Activated naive CD4-positive, alpha-beta T cell treated with anti-CD3 and anti-CD28 coated beads, Interleukin-2, amount 50 U/mL, for 16 hours (primary cell): Measurements from ENCODE around the gene AHCYL2.
A peak's percentile ranks its signal among the peaks of the same experiment; 100 is the strongest.
"Not testable (repeated sequence)": the region's sequence is repeated elsewhere in the genome, so short reads cannot be mapped to it uniquely, and the experiment has no call there.

ENCODE experiments used
- DNase-seq: peaks from one replicate; pipeline ENCODE4 v3.0.0-alpha.2; 2020

AHCYL2 gene

DNA sequence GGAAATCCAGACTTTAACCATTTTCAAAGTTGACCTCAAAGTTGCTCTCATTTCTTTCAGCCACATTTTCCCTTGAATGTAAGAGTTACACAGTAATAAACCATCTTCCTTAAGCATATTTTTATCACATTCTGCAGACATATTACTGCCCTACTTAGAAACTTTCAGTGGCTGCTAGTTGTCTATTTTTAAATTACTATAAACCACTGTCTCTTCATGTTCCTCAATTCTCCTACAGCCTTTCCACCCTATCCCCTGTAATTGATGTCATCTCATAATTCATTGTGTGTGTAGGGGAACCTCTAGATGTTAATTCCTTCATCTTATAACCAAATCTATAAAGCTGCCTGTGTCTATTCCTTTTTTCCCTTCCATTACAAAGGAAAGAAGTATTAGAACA lies 131.3 kb downstream of the AHCYL2 start:
- DNase-seq: no peak

DNA sequence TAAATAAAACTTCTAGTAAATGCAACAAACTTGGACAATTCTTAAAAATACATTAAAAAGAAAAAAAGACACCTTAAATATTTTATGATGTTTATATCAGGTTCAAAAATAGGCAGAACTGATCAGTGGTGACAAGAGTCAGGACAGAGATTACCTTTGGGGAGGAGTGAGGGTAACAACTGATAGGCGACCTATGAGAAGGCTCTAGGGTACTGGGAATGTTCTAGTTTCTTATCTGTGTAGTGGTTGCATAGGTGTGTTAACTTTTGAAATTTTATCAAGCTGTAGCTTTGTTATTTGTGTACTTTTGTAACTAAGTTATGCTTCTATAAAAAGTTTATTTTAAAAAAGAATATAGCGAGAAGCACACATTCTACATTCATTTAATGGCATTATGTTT lies 134.3 kb downstream of the AHCYL2 start:
- no peak for DNase-seq

DNA sequence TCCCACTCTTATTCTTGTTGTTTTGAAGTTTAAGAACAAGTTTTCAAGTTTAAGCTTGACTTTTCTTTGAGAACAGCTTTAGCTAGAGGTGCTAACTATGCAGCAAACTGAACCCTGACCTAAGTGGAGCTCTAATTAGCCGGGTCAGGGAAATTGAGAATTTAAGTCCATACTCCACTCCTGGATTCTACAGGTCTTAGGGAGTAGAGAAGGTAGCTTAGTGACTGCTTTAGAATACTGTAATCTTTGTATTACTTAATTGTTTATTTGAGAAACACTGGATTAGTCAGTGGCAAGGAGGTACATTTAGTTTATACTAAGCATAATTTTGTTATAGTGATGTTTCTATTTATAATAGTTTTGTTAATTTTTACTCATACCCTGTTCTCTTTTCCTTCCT lies 134.8 kb downstream of the AHCYL2 start:
- no peak for DNase-seq

DNA sequence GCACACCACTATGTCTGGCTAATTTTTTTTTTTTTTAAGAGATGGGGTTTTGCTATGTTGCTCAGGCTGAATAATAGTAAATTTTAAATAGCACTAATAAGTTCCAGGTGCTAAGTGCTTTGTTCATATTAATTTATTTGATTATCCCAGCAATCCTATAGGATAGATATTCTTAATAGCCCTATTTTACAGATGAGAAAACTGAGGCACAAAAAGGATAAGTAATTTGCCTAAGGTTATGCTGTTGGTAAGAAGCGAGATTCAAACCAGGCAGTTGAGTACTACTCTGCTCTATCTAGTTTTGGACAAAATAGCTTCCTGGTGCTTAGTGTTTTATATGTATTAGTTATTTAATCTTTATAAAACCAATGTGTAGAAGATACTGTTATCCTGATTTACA lies 136.9 kb downstream of the AHCYL2 start:
- DNase-seq: no peak

DNA sequence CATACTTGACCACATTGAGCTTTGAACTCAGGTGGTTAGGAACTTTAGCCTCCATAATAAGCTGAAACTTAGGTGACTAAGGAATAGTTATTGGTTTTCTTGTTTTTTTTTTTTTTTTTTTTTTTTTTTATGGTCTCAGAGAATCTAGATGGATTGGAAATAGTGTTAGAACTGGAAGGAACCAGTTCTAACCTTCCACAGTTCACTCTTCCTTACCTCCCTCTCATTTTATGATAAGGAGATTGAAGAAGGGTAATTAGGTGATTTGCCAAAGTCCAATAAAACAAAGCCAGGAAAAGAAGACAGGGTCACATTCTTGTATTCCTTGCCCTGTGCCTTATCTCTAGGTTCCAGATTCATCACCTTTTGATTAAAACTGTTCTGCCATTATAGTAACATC lies 137.7 kb downstream of the AHCYL2 start:
- DNase-seq: no peak

DNA sequence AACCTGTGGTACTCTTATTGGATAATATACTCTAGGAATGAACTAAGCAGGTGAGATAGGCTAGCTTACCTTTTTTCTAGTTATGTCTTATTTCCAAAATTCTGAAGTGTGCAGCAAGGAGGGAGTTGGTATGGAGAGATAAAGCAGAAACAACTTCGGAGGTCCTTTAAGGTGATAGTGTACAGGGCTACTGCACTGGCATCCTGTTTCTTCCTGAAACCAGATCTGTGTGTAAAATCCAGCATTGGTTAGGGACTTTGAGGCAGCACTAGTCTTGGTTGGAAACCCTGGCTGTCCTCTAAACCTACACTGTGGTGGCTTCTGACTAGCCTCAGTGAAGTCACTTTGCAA lies 142.5 kb downstream of the AHCYL2 start:
- no peak for DNase-seq

DNA sequence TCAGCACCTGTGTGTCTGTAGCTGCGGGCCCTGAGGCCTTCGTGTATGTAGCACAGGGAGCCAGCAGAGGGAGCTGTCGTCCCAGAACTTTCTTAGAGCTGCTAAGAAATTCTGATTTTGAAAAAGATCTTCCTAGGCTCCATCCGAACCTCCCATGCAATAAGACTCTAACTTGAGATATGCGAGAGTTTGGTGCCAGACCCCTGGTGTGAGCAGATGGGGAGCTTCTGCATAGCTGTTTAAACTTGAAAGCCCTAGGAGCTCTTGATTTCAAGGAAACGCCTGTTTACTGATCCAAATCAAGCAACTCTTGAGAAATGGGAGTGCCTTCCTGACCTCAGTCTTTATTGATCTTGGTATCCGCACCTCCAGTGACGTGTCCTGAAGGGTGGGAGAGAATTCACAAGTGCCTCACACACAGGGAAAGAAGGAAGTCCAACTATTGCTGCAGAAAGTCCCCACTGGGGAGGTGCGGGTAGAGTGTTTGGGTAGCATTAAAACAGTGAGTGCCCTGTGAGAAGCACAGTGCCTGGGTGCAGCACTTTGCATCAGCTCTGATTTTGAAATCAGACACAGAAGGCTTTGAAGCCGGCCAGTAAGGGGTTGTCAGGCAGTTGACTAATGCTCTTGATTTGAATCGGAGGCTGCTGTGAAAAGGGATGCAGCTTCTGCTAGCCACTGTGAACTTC lies 143.0 kb downstream of the AHCYL2 start:
- DNase-seq: peak; percentile 75

DNA sequence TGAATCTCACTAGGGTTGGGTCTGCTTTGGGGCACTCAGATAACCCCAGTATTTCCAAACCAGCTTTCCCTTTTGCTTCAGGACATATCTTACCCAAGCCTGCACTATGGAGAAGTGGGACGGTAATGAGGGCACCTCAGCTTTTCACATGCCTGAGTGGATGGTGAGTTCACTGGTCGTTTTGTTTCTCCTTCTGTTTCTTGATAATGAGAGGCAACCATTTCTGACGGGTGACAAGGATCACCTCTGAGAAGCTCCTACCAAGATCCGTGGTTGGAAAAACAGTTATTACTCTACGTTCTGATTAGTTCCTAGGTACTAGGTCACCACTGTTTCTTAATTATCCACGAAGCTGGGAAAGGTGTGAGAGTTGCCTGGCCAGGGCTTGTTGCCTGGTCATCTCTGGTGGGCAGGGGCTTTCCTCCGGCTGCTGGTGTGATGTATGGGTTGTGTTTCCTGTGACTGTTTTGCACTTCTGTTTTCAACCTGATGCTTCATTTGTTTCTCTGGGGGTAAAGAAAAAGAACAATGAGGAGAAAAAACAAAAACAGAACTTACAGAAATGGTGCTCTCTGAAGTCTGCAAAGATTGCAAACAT lies 143.7 kb downstream of the AHCYL2 start:
- no peak for DNase-seq

DNA sequence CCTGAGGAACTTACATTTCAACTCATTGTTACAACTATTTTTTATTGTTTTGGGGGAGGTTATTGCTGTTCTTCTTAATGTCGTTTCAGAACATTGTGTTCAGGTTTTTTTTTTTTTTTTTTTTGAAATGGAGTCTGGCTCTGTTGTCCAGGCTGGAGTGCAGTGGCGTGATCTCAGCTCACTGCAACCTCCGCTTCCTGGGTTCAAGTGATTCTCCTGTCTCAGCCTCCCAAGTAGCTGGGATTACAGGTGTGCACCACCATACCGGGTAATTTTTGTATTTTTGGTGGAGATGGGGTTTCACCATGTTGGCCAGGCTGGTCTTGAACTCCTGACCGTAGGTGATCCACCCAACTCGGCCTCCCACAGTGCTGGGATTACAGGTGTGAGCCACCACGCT lies 144.6 kb downstream of the AHCYL2 start:
- not testable (repeated sequence) for DNase-seq

DNA sequence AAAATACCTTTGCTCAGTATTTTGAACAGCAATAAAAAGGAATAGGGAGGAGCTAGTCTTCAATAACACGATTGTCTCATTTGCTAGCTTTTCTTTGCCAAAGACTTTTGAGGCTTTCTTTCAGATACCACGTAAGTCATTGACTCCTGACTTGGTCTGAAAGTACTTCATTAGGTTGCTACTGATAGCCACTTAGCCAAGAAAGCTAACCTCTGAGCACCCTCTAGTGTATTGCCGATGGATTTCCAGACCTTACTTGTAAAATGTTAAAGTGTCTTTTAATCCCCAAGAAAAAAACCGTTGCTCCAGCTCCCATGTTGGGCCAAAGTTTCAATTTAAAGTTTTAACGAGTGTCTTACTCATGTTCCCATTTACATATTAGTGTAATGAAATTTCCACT lies 146.0 kb downstream of the AHCYL2 start:
- no peak for DNase-seq

DNA sequence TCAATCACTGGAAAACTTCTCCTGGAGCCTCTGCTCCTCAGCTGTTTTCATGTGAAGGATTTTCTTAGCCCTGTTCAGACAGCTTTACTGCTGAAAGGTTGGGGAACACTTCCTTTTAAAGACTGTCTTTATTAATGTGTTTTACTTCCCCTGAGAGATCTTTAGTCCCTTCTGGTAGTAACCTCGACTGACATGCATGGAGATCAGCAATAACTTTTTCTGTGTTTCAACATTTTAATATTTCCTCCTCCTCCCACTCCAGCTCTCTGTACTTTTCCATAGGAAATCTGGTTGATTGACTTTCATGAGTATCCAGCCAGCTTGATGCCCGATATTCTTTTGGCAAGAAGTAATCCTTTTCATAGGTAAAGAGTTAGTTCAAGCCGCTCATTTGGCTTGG lies 146.7 kb downstream of the AHCYL2 start:
- DNase-seq: no peak

DNA sequence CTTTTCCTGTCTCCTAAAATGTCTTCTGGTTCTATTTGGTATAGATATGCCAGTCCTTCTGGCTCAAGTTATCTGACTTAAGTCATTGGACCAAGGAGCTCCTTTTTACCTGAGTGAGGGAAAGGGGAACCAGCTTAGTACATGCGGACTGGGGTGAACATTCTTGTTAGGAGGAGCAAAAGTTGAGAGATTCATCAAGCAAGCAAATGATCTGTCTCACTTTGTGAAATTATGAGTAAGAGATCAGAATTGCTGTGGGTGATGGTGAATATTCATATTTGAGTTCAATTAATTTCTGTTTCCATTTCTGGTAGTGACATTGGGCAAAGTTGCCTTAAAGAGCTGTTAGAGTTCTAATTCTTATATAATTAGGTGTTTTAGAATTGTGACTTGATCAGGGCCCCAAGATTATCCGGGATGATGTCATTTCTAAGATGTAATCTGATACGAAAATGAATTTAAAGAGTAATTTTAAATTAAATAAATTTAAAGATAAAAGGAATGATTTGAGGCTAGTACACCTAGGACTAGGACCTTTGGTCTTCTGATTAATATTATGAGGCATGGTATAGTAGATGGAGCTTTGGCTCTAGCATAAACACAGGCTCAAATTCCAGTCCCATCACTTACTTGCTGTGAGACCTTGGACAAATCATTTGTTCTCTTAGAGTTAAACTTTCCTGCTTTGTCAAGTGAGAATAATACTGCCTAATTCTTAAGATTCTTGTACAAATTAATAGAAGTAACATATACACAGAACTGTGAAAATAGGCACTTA lies 149.0 kb downstream of the AHCYL2 start:
- no peak for DNase-seq

DNA sequence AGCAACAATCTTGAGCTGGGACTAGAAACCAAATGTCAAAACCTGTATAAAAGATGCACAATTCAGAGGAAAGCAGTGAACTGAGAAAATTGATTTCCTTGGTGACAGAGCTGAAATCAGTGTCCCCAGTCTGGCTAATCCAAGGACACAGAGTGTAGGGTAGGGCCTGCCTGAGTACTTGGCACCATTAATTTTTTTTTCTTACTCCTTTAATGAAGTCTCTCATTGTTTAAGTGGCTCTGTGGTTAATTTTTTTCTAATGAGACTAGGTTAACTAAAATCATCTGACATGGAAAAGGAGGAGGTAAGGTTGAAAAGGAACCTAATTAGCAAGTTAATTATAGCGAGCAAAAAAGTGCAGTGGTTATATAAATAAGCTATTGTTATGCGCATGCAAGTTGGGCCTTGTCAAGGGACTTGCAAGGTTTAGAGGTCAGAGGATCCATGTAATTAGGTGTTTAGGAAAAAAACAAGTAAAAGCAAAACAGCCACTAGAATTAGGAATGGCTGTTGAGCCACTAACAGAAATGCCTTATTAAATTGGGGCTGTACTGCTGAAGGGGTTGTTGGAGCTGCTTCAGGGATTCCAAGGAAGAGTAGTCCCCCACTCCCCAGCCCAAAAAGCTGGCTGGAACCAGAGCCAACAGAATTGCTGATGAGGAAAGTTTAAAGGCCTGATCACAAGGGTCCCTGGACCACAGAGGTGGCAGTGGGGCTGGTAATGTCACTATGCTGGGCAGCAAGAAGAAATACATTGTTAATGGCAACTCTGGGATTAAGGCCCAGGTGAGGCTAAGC lies 150.5 kb downstream of the AHCYL2 start:
- no peak for DNase-seq

DNA sequence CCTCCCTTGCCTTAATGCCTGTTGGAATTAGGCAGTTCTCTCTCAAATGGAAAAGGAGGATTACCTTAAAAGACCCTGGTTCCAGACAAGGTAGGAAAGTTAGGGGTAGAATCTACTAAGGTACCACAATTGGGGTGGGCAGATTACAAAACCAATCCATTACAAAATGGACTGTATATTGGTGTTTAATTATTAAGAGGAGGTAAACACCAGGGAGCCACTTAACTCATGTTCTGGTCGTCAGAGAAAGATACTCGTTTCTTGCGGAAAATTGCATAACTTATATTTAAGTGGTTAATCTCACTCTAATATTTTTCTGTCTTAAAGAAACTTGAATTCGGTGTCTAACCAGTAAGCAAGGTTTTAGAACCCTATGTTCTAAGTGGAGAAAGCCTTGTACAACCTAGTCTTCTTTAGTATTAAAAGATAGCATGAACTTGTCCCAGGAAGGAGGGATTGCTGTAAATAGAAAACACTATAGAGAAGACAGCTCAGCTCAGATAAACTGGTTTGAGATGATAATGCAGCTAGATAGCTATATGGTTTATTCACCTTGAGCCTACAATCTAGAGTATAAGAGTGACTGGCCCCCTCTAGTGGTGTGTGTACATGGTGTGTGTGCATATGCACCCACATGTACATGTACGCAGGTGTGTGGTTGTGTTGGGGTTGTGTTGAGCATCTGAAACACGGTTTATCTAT lies 151.4 kb downstream of the AHCYL2 start:
- DNase-seq: peak; percentile 53

DNA sequence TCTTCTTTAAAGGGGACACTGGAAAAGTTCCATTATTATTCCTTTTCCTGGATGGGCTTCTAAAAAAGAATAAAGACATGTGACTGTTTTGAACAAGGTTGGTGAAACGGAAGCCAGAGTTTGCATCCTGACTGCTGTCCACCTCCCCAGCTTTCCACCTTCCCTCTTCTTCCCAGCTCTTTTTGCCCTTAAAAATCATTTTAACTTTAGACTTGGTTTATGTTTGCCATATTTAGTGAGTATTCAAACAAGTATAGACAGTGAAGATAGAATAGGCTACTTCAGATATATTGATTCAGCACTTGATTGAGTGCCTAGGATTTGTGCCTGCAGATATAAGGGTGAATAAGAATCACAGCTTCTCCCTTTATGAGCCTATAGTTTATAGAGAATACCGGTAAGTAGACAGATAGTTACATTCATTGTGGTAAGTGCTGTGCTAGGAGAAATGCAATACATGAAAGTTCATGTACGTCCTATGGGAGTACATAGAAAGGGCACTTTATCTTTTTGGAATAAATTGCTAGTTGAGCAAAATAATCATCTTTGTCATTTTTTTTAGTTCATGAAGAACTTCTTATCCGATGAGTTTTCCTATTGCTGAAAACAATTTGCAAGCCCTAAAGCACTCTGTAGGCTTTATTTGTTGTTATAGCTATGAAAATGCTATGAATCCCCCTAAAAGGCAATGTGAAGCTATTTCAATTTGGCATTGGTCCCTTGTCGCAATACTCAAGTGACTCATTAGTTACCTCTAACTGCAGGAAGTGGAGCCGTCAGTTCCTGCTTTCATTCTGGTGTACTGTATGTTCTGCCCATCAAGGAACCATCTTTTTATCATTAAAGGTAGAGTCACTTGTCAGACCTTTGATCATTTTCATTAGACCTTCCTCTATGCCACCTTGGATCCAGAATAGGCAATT lies 152.2 kb downstream of the AHCYL2 start:
- no peak for DNase-seq

DNA sequence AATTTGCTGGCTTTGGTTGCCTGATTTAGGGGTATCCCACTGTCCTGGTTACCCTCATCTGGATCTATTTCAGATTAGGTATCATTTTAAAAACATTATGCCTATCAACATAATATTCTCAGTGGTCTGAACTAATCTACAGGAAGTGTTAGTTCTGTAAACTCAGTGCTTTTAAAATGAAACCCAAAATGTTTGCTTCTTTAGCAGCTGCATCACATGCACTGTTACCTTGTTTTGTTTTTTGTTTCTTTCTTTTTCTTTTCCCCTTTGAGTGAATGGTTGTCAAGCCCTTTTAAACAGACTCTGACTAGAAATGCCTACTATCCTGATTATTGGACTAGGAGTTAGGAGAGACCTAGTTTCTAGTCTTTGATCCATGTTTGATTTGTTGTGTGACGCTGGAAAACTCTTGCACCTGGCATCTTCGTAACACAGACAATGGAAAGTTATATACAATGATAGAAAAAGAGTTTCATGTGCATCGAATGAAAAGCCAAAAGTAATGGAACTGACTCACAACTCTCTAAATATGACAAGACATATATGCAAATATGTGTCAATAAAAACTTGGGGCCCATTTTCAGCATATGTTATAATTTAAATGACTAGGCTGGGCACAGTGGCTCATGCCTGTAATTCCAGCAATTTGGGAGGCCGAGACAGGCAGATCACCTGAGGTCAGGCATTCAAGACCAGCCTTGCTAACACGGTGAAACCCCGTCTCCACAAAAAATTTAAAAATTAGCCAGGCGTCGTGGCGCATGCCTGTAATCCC lies 157.1 kb downstream of the AHCYL2 start:
- DNase-seq: no peak

DNA sequence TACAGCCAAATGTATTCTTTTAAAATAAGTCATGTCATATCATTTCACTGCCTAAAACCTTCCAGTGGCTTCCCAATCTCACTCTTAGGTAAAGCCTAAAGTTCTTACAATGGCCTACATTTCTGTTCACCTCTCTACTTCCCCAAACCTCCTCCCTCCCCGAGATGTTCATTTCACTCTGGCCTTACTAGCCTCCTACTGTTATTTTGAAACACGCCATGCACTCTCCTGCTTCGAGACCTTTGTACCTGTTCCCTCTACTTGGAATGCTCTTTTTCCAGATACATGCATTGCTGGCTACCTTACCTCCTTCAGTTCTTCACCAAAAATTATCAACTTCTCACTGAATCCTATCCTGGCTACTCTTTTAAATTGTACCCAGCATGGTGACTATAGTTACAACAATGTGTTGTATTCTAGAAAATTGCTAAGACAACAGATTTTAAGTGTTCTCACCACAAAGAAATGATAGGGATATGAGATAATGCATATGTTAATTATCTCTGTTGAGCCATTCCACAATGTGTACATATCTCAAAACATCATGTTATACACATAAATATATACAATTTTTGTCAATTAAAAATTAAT lies 158.8 kb downstream of the AHCYL2 start:
- no peak for DNase-seq

DNA sequence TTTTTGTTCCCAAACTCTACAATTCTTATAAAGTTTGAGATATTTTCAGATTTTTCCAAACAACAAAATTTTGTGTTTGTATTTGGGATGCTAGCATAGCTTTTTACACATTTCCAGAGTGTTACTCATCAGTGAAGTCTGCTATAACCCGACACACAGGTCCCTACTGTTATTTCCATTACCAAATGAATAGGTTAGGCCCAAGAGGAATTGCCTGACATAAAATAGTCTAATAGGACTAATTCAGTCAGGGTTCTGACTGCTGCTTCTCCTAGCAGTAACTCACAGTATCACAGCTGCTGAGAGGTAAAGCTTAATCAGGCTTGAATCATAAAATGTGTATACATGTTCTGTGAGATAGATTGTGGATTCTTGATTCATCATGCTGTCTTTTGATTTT lies 160.3 kb downstream of the AHCYL2 start:
- no peak for DNase-seq

DNA sequence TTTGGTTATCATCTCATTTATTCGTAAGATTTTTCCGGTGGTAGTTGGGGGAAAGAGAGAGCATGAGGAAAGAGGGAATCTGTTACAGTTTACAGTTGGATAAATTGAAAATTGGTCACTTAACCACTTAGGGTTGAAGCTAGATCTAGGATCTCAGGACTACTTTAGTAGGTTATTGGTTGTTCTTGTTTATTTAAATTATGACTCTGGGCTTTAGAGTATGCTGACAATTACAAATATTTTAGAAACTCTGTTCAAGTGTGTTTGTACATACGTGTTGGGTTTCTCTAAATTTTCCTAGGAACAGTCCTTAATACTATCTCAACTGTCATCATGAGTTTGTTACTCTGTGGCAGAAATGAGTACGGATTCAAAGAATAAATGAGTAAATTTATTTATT lies 160.8 kb downstream of the AHCYL2 start:
- DNase-seq: no peak

DNA sequence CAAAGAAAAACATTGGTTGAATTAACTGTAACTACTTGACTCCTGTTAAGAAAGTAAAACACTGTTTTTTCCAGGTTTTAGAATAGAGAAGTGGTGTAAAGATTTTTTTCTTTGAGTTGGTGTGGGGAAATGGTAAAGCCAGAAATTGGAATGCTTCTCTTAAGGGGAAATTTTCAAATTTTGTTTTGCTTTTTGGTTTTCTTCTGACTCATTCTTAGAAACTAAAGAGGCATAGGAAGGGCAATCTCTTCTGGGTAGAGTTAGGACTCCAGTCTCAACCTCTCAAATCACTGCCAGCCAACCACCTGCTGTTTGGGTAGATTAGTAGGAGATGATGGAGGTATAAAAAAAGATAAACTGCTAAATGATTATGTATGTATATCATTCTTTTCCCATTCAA lies 161.7 kb downstream of the AHCYL2 start:
- no peak for DNase-seq

DNA sequence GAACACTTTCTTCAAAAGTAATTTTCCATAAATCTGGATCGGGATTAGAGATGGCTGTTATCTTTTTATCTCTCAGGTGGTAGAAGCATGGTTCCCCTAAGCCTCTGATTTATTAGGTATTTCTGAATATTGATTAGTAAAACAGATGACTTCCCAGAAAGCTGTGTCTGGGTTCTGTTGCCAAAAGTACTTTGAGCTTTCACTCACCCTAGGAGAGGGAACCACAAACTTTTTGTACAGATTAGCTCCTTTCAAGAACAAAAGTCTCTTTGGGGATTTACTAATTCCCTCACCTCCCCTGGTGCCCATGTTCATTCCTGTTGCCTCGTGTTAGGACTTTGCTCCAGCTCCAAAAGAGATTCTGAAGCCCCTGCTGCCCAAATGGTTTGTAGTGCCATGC lies 162.7 kb downstream of the AHCYL2 start:
- no peak for DNase-seq
